ENCODE data around the gene MAPK7.

GRCh38 chr17:19369846-19370492 is 8.3 kb upstream of the MAPK7 start:
- TF ChIP-seq POLR2A (IDR thresholded peaks at IDR 0.05) (no peak), CTCF (IDR thresholded peaks at IDR 0.05) (no peak)

All from lower leg skin (tissue), 3 donors.